HepG2 (cell line): ENCODE results near the gene NAPB. TPM values are rescaled to one million over a fixed set of nuclear protein-coding genes. Genes with fewer than 3 reads are reported as not detected.

Experiments used
- CHD2 ChIP-seq: IDR thresholded peaks from 2 replicates; pipeline ENCODE4 v1.6.1; 2011; ENCODE audit warnings: low read depth, low read length, improper control_type of control experiment
- CREB1 ChIP-seq, 2 experiments: fragments of 450-650 bp in 1 of 2; IDR thresholded peaks; 2 replicates each; pipeline ENCODE4 v1.6.1; 2016 to 2017; ENCODE audit warnings: control low read depth in 1 of 2, mild to moderate bottlenecking in 1 of 2, missing compliant biosample characterization in 1 of 2, missing genetic modification characterization in 1 of 2
- CREM ChIP-seq, 2 experiments: sonication (generic) in 1 of 2; formaldehyde crosslinking in 1 of 2; IDR thresholded peaks; 2 replicates each; pipeline versions ENCODE4 v1.4.0 to v1.6.1; 2016 to 2020; ENCODE audit warnings: antibody characterized with exemption in 1 of 2, mild to moderate bottlenecking in 1 of 2, missing genetic modification reagents in 1 of 2
- KLF12 ChIP-seq: sonication (generic); formaldehyde crosslinking; IDR thresholded peaks from 2 replicates; pipeline ENCODE4 v1.4.0; 2020; ENCODE audit warnings: missing genetic modification reagents, borderline replicate concordance
- NR2F6 ChIP-seq, 2 experiments: IDR thresholded peaks; 2 replicates each; pipeline ENCODE4 v1.6.1; 2016; ENCODE audit warnings: antibody characterized with exemption in 1 of 2, mild to moderate bottlenecking in 1 of 2
- SNAI1 ChIP-seq: sonication (generic); formaldehyde crosslinking; IDR thresholded peaks from 2 replicates; pipeline ENCODE4 v1.5.0; 2020; ENCODE audit warnings: mild to moderate bottlenecking, missing genetic modification reagents, borderline replicate concordance
- ZNF230 ChIP-seq: sonication (generic); formaldehyde crosslinking; IDR thresholded peaks from 2 replicates; pipeline ENCODE4 v1.4.0; 2020; ENCODE audit warnings: mild to moderate bottlenecking, missing genetic modification reagents
- ZNF431 ChIP-seq: sonication (generic); formaldehyde crosslinking; IDR thresholded peaks from 2 replicates; pipeline ENCODE4 v1.9.0; 2022; ENCODE audit warnings: missing genetic modification reagents, low read depth, mild to moderate bottlenecking, borderline replicate concordance
- ZNF775 ChIP-seq: sonication (generic); formaldehyde crosslinking; IDR thresholded peaks from 2 replicates; pipeline ENCODE4 v1.4.0; 2020; ENCODE audit warnings: missing genetic modification reagents, mild to moderate bottlenecking, moderate library complexity, borderline replicate concordance
- polyA plus RNA-seq, 8 experiments: library from polyadenylated mRNA; depleted of rRNA in 3 of 8; stranded (reverse) in 7 of 8; unstranded in 1 of 8; fragments of >200 nt; fragmentation: Illumina TruSeq in 4 of 8; extraction: Trizol in 4 of 8; gene quantifications; 2 replicates each; pipeline versions ENCODE4 v1.2.1 to v1.2.3, GENCODE V29; 2011 to 2016; ENCODE audit warnings: low read depth in 4 of 8, missing spikeins in 1 of 8, mixed read lengths in 1 of 8; ENCODE audit not compliant: insufficient read depth in 1 of 8
- total RNA-seq, 5 experiments: library from RNA; depleted of rRNA; stranded (reverse); fragments of >200 nt; fragmentation: Illumina TruSeq; extraction: Trizol; gene quantifications; 2 replicates each; pipeline ENCODE4 v1.2.3, GENCODE V29; 2016; ENCODE audit warnings: low read depth in 1 of 5
- TF ChIP-seq, protein P1 (sequence below): sonication (generic); formaldehyde crosslinking; IDR thresholded peaks from 2 replicates; pipeline ENCODE4 v1.4.0; 2020; ENCODE audit warnings: missing genetic modification reagents
- TF ChIP-seq, protein P2 (sequence below): sonication (generic); formaldehyde crosslinking; IDR thresholded peaks from 2 replicates; pipeline ENCODE4 v1.4.0; 2020; ENCODE audit warnings: mild to moderate bottlenecking, missing genetic modification reagents
- TF ChIP-seq, protein P3 (sequence below): sonication (generic); formaldehyde crosslinking; IDR thresholded peaks from 2 replicates; pipeline ENCODE4 v1.8.0; 2022; ENCODE audit warnings: missing genetic modification reagents, mild to moderate bottlenecking, moderate library complexity, borderline replicate concordance

NAPB gene
- total and polyA plus RNA-seq, 2 of the 13 experiments (the other 11 are each of a cell fraction or from before 2014, with no cell fraction given): 15.2 to 16.1 TPM

DNA sequence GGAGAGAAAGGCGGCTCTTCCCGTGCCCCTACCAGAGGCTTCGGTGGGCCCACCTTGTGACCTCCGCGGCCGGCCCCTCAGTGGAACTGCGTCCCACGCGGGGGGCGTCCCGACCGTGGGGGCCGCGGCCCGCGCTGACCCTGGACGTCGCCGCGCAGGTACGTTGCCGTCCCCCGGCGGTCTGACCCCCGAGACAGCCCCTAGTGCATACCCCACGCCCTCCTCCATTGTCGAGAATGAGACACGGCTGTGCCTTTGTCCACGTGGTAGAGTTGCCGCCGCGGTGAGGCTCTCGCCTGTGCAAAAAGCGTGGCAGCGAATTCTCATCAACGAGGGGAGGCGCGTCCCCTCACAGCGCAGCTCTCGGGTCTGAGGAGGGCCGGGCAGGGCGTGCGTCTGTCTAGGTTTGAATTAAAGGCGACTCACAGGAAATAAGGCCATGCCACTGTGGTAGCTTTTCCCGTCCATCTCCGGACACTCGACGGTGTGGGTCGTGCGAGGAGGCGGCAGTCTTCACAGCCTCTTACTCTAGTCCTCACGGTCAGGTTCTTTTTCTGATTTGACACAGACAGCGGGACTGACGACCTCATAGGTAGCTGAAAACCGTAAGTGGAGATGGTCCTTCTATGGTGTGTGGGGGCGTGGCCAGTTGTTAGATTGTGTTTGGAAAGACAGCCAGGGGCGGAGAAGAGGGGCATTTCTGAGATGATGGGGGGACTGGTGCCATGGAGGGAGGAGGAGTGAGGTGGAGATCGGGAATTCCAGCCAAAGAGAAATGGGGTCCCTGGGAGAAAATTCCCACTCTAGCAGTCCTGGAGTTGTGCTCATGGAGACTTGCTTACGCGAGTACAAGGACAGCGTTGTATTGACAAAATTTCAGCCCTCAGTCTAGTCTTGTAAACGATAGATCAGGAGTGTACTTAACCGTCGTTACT lies 70.1 kb downstream of the NAPB start (continued):
- no peak for TF ChIP-seq ZNF775 (CRISPR knock-in tag)
- TF ChIP-seq, protein P1, sequence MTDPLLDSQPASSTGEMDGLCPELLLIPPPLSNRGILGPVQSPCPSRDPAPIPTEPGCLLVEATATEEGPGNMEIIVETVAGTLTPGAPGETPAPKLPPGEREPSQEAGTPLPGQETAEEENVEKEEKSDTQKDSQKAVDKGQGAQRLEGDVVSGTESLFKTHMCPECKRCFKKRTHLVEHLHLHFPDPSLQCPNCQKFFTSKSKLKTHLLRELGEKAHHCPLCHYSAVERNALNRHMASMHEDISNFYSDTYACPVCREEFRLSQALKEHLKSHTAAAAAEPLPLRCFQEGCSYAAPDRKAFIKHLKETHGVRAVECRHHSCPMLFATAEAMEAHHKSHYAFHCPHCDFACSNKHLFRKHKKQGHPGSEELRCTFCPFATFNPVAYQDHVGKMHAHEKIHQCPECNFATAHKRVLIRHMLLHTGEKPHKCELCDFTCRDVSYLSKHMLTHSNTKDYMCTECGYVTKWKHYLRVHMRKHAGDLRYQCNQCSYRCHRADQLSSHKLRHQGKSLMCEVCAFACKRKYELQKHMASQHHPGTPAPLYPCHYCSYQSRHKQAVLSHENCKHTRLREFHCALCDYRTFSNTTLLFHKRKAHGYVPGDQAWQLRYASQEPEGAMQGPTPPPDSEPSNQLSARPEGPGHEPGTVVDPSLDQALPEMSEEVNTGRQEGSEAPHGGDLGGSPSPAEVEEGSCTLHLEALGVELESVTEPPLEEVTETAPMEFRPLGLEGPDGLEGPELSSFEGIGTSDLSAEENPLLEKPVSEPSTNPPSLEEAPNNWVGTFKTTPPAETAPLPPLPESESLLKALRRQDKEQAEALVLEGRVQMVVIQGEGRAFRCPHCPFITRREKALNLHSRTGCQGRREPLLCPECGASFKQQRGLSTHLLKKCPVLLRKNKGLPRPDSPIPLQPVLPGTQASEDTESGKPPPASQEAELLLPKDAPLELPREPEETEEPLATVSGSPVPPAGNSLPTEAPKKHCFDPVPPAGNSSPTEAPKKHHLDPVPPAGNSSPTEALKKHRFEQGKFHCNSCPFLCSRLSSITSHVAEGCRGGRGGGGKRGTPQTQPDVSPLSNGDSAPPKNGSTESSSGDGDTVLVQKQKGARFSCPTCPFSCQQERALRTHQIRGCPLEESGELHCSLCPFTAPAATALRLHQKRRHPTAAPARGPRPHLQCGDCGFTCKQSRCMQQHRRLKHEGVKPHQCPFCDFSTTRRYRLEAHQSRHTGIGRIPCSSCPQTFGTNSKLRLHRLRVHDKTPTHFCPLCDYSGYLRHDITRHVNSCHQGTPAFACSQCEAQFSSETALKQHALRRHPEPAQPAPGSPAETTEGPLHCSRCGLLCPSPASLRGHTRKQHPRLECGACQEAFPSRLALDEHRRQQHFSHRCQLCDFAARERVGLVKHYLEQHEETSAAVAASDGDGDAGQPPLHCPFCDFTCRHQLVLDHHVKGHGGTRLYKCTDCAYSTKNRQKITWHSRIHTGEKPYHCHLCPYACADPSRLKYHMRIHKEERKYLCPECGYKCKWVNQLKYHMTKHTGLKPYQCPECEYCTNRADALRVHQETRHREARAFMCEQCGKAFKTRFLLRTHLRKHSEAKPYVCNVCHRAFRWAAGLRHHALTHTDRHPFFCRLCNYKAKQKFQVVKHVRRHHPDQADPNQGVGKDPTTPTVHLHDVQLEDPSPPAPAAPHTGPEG: no peak
- TF ChIP-seq, protein P2, sequence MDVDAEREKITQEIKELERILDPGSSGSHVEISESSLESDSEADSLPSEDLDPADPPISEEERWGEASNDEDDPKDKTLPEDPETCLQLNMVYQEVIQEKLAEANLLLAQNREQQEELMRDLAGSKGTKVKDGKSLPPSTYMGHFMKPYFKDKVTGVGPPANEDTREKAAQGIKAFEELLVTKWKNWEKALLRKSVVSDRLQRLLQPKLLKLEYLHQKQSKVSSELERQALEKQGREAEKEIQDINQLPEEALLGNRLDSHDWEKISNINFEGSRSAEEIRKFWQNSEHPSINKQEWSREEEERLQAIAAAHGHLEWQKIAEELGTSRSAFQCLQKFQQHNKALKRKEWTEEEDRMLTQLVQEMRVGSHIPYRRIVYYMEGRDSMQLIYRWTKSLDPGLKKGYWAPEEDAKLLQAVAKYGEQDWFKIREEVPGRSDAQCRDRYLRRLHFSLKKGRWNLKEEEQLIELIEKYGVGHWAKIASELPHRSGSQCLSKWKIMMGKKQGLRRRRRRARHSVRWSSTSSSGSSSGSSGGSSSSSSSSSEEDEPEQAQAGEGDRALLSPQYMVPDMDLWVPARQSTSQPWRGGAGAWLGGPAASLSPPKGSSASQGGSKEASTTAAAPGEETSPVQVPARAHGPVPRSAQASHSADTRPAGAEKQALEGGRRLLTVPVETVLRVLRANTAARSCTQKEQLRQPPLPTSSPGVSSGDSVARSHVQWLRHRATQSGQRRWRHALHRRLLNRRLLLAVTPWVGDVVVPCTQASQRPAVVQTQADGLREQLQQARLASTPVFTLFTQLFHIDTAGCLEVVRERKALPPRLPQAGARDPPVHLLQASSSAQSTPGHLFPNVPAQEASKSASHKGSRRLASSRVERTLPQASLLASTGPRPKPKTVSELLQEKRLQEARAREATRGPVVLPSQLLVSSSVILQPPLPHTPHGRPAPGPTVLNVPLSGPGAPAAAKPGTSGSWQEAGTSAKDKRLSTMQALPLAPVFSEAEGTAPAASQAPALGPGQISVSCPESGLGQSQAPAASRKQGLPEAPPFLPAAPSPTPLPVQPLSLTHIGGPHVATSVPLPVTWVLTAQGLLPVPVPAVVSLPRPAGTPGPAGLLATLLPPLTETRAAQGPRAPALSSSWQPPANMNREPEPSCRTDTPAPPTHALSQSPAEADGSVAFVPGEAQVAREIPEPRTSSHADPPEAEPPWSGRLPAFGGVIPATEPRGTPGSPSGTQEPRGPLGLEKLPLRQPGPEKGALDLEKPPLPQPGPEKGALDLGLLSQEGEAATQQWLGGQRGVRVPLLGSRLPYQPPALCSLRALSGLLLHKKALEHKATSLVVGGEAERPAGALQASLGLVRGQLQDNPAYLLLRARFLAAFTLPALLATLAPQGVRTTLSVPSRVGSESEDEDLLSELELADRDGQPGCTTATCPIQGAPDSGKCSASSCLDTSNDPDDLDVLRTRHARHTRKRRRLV: no peak; the same call in 1 of the 2 replicates
- TF ChIP-seq SNAI1 (CRISPR knock-in tag): no peak
- TF ChIP-seq, protein P3, sequence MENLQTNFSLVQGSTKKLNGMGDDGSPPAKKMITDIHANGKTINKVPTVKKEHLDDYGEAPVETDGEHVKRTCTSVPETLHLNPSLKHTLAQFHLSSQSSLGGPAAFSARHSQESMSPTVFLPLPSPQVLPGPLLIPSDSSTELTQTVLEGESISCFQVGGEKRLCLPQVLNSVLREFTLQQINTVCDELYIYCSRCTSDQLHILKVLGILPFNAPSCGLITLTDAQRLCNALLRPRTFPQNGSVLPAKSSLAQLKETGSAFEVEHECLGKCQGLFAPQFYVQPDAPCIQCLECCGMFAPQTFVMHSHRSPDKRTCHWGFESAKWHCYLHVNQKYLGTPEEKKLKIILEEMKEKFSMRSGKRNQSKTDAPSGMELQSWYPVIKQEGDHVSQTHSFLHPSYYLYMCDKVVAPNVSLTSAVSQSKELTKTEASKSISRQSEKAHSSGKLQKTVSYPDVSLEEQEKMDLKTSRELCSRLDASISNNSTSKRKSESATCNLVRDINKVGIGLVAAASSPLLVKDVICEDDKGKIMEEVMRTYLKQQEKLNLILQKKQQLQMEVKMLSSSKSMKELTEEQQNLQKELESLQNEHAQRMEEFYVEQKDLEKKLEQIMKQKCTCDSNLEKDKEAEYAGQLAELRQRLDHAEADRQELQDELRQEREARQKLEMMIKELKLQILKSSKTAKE (CRISPR knock-in tag): 0 out of 2 replicates have a peak, but pooled peaks have one; percentile 40
- TF ChIP-seq ZNF431 (CRISPR knock-in tag): 0 out of 2 replicates have a peak, but pooled peaks have one; percentile 46
- TF ChIP-seq CREB1 (IDR thresholded peaks at IDR 0.05): no peak
- no peak for TF ChIP-seq CREB1 (CRISPR knock-in tag; IDR thresholded peaks at IDR 0.05)
- TF ChIP-seq CREM (IDR thresholded peaks at IDR 0.05): no peak; the same call in 1 of the 2 replicates
- no peak for TF ChIP-seq CREM (CRISPR knock-in tag; IDR thresholded peaks at IDR 0.05)
- no peak for TF ChIP-seq KLF12 (CRISPR knock-in tag)
- no peak for TF ChIP-seq NR2F6 (IDR thresholded peaks at IDR 0.05)
- TF ChIP-seq NR2F6 (CRISPR knock-in tag; IDR thresholded peaks at IDR 0.05): peak; percentile 17; the same call in 1 of the 2 replicates
- TF ChIP-seq CHD2: peak; percentile 35; the same call in 1 of the 2 replicates
- no peak; the same call in 1 of the 2 replicates for TF ChIP-seq ZNF230 (CRISPR knock-in tag)
